Measurements from ENCODE around the gene RIMS4.

Gene RIMS4

DNA sequence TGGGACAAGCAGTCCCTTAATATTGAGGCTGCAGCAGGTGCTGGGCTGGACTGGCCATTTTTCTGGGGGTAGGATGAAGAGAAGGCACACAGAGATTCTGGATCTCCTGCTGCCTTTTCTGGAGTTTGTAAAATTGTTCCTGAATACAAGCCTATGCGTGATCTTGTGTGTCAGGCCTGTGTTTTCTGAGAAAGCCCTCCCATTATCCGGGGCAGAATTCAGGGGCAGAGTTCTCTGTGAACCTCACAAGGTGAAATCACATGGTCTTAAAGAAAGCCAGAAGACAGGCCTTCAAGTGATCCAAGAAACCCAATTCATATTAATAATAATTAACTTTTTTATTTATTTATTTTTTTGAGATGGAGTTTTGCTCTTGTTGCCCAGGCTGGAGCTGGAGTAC is 82.7 kb downstream of the RIMS4 start:
- TF ChIP-seq, protein P1, sequence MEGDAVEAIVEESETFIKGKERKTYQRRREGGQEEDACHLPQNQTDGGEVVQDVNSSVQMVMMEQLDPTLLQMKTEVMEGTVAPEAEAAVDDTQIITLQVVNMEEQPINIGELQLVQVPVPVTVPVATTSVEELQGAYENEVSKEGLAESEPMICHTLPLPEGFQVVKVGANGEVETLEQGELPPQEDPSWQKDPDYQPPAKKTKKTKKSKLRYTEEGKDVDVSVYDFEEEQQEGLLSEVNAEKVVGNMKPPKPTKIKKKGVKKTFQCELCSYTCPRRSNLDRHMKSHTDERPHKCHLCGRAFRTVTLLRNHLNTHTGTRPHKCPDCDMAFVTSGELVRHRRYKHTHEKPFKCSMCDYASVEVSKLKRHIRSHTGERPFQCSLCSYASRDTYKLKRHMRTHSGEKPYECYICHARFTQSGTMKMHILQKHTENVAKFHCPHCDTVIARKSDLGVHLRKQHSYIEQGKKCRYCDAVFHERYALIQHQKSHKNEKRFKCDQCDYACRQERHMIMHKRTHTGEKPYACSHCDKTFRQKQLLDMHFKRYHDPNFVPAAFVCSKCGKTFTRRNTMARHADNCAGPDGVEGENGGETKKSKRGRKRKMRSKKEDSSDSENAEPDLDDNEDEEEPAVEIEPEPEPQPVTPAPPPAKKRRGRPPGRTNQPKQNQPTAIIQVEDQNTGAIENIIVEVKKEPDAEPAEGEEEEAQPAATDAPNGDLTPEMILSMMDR (IDR thresholded peaks at IDR 0.05; ENCODE audit: control insufficient read depth, insufficient read depth, low read depth, low read length, missing control alignments): no peak
- DNase-seq (ENCODE audit: low read depth): no peak
- no peak overlapping the region for H3K4me3 ChIP-seq (ENCODE audit: control insufficient read depth, low read depth, low read length)

DNA sequence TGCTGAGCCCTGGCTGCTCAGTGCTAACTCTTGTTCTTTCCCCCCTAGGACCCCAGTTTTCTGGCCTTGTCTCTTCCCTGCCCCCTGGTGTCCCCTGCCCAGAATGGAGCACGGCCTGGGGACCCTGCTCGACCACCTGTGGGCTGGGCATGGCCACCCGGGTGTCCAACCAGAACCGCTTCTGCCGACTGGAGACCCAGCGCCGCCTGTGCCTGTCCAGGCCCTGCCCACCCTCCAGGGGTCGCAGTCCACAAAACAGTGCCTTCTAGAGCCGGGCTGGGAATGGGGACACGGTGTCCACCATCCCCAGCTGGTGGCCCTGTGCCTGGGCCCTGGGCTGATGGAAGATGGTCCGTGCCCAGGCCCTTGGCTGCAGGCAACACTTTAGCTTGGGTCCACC is 83.3 kb downstream of the RIMS4 start:
- H3K4me3 ChIP-seq (ENCODE audit: control insufficient read depth, low read depth, low read length): no peak overlapping the region
- TF ChIP-seq, protein P1 (IDR thresholded peaks at IDR 0.05; ENCODE audit: control insufficient read depth, insufficient read depth, low read depth, low read length, missing control alignments): no peak
- DNase-seq (ENCODE audit: low read depth): no peak

DNA sequence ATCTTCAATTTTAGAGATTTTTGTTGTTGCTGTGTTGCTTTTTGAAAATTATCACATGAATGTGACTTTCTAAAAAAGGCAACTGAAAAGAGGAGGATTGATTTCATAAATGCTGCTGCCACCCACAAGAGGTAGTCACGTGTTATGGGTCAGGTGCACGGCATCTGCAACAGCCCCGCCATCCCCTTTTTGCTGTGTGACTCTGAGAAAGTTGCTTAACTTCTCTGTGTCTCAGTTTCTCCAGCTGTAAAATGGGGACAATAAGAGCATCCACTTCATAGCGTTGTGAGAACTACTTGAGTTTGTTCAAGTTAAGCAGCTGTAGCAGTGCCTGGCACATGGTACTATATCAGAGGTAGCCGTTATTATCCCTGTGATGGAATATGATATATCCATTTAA is 84.5 kb downstream of the RIMS4 start:
- no peak overlapping the region for H3K4me3 ChIP-seq (ENCODE audit: control insufficient read depth, low read depth, low read length)
- no peak for DNase-seq (ENCODE audit: low read depth)
- TF ChIP-seq, protein P1 (IDR thresholded peaks at IDR 0.05; ENCODE audit: control insufficient read depth, insufficient read depth, low read depth, low read length, missing control alignments): no peak

DNA sequence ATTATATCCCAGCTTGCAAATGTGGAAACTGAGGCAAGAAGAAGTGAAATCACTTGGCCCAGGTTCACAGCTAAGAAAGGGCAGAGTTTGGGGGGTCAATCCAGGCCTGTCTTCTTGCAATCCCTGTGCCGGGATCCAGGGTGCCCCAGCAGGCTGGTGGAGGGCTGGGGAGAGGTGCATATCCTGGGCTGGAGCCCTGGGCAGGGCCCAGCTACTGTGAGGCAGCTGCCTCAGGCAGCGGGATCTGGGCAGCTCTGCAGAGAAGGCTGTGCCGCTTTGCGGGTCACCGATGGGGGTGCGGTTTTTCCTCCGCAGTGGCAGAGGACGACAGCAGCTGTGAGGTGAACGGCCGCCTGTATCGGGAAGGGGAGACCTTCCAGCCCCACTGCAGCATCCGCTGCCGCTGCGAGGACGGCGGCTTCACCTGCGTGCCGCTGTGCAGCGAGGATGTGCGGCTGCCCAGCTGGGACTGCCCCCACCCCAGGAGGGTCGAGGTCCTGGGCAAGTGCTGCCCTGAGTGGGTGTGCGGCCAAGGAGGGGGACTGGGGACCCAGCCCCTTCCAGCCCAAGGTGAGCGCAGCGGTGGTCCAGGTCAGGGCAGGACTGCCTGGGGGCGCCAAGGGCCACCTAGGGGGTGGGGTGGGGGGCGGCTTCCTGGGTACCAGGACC is 85.8 kb downstream of the RIMS4 start:
- H3K4me3 ChIP-seq (ENCODE audit: control insufficient read depth, low read depth, low read length): no peak overlapping the region
- TF ChIP-seq, protein P1 (IDR thresholded peaks at IDR 0.05; ENCODE audit: control insufficient read depth, insufficient read depth, low read depth, low read length, missing control alignments): no peak
- DNase-seq (ENCODE audit: low read depth): no peak

DNA sequence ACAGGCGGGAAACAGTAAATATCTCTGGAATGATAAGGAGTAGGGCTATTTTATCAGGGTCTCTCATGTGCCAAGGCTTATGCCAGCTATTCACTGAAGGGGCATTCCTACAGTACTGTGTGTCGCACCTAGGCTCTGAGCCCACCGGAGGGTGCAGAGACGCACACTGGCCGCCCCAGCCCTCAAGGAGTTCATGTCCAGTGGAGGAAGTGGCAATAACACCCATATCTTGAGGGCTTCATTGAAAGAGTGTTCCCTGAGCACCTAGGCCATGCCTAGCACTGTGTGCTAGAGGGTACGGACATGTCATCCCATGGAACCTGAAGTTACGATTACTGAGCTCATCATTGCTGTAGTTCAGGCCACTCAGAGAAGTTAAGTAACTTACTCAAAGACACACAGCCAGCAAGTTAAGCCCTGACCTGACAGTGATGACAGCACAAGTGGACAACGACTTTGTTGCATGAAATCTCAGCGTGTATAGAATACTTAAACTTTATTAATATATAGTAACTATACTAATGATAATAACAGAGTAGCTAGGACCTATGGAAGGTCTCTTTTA is 86.5 kb downstream of the RIMS4 start:
- DNase-seq (ENCODE audit: low read depth): no peak
- TF ChIP-seq, protein P1 (IDR thresholded peaks at IDR 0.05; ENCODE audit: control insufficient read depth, insufficient read depth, low read depth, low read length, missing control alignments): no peak
- no peak overlapping the region for H3K4me3 ChIP-seq (ENCODE audit: control insufficient read depth, low read depth, low read length)

DNA sequence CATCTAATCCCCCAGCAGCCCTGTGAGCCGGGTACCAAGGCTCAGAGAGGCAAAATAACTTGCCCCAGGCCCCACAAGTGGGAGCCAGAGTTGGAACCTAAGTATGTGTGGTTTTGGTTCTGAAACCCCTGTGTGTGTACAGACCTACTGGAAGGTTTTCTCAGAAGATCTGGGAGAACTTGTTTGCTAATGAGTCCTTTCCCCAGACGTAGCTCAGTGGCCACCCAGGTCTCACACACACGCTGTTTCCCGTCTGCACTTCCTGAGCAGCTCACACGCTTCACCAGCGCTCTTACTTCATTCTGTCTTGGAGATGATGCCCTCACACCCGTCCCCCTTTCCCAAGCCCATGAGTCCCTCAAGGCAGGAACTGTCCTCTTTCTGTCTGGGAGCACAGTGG is 87.0 kb downstream of the RIMS4 start:
- TF ChIP-seq, protein P1 (IDR thresholded peaks at IDR 0.05; ENCODE audit: control insufficient read depth, insufficient read depth, low read depth, low read length, missing control alignments): no peak
- no peak overlapping the region for H3K4me3 ChIP-seq (ENCODE audit: control insufficient read depth, low read depth, low read length)
- no peak for DNase-seq (ENCODE audit: low read depth)
